GM18502 (cell line): ENCODE data around the gene SPTBN4.
"Not testable (repeated sequence)": the region's sequence is repeated elsewhere in the genome, so short reads cannot be mapped to it uniquely, and the experiment has no call there.

Experiments used
- ATAC-seq: cut with Tn5 transposase; IDR thresholded peaks from one replicate; pipeline ENCODE4 v1.9.1; 2021; ENCODE audit warnings: mild to moderate bottlenecking; ENCODE audit not compliant: unreplicated experiment, poor library complexity

Gene SPTBN4

DNA sequence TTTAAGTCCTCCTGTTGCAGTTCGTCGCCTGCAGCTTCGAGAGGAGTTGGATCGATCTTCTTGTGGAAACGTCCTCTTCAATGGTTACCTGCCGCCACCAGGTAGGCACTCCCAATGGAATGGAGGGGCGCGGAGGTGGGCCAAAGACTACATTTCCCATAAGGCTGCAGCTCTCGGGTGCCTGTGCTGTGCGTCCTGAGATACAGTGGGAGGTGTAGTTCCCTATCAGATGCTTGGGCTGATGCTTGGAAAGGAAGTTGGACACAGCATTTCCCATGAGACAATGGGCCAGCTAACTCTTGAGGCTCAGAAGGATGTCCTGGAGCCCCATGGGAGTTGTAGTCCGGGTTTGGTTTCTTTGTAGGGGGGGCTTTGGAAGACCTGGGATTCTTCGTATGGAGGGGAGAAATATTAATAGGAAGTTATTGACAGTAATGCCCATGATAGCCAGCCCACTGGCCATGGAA is 111.7 kb downstream of the SPTBN4 start:
- no peak for ATAC-seq

GRCh38 chr19:40580619-40581018 is 113.8 kb downstream of the SPTBN4 start:
- ATAC-seq, result no peak

DNA sequence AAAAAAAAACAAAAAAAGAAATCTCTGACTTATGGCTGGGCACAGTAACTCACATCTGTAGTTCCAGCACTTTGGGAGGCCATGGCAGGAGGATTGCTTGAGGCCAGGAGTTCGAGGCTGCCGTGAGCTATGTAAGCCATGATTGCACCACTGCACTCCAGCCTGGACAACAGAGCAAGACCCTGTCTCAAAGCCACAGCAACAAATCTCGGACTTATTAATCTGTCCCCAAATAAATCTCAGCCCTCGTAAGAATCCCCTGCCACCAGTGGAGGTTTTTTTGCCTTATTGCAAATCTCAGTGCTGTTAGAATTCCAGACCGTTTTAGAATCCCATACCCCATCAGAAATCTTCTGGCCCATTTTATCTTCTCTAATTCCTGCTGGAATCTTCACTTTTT is 114.7 kb downstream of the SPTBN4 start:
- ATAC-seq, result no peak

- no peak for ATAC-seq
Measured at GRCh38 chr19:40582467-40582866, 115.7 kb downstream of the SPTBN4 start.

DNA sequence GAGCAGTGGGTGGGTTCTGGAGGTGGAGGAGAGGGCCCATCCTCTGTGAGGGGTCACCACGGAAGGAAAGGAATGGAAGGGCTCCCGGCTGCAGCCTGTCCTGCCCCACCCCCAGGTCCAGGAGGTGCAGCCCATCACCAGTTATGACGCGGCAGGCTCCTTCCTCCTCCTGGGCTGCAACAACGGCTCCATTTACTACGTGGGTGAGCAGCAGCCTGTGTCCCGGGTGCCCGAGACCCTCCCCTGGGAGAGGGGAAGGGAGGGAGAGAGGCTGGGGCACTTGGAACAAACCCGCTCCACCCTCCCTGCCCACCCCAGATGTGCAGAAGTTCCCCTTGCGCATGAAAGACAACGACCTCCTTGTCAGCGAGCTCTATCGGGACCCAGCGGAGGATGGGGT is 116.5 kb downstream of the SPTBN4 start:
- ATAC-seq, result no peak

GRCh38 chr19:40584007-40584406 is 117.2 kb downstream of the SPTBN4 start:
- no peak for ATAC-seq

GRCh38 chr19:40585241-40585981 is 118.6 kb downstream of the SPTBN4 start:
- ATAC-seq, result no peak

- no peak for ATAC-seq
Measured at GRCh38 chr19:40585982-40586422, 119.2 kb downstream of the SPTBN4 start.

GRCh38 chr19:40586611-40587010 is 119.8 kb downstream of the SPTBN4 start:
- ATAC-seq, result no peak

DNA sequence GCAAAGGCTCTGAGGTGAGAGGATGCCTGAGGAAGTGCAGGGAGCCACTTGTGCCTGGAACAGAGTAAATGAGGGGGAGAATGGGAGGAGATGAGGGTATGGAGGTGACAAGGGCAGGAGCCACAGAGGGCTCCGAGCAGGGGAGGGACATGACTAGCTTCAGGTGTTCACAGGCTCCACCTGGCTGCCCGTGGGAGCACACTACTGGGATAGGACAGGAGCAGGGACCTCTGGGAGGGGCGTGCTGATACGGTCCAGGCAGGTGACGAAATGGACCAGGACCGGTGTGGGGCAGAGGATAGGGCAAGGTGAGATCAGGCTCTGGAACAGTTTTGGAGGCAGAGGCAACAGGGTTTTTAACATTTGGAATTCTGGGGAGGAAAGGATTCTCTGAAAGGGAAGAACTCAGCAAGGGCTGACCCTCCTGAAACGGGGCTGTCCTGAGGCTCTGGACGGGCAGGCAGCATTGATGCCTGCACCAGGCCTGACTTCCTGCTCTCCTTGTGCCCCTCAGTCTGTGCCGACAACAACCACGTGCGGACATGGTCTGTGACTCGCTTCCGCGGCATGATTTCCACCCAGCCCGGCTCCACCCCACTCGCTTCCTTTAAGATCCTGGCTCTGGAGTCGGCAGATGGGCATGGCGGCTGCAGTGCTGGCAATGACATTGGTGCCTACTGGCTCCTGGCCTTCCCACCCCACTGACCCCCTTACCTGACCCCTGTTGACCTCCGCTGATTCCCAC is 121.5 kb downstream of the SPTBN4 start:
- ATAC-seq, result no peak

DNA sequence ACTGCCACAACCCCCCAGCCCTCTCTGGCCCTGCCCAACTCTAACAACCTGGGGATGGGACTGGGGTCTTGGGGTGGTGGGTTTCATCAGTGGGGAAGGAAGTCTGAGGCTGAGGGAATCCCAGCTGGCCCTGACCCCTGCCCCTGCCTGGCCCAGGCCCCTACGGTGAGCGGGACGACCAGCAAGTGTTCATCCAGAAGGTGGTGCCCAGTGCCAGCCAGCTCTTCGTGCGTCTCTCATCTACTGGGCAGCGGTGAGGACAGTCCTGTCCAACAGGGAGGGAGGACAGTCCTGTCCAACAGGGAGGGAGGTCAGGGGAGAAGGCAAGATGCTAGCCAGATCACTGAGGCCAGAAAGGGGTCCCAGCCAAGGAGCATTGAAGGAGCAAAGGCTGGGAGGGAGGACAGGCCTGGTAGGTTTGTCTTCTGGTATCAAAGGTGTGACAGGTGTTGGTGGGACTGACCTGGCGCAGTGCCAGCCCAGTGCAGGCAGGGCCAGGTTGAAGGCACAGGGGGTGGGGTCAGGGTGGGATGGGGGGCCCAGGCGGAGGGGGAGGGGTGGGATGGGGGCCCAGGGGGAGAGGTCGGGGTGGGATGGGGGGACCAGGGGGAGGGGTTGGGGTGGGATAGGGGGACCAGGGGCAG is 122.2 kb downstream of the SPTBN4 start:
- no peak for ATAC-seq

DNA sequence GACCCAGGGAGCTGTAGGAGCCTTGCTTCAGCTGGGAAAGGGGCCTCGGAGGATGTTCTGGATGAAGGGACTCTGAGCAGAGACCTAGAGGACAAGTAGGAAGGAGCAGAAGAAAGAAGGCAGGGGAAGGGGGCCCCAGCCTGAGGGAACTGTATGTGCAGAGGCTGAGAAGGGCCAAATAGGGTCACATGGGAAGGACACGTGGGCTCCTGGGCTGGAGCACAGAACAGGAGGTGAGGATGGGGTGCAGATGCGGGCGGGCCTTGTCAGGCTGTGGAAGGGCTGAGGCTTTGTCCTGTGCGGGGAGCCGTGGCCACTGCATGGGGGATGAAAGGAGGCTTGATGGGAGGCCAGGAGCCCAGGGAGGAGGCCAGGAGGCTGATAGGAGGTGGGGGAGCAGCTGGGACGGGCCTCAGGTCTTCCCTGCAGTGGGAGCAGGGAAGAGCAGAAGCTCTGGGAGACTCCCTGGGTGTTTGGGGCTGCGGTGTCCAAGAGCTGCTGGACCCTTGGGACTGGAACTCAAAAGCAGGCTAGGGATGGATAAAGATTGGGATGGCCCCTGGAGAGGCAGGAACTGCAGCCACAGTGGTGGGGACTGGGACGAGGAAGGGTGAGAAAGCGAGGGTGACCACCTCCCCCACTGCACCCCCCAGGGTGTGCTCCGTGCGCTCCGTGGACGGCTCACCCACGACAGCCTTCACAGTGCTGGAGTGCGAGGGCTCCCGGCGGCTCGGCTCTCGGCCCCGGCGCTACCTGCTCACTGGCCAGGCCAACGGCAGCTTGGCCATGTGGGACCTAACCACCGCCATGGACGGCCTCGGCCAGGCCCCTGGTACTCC is 123.0 kb downstream of the SPTBN4 start:
- no peak for ATAC-seq

- no peak for ATAC-seq
Measured at GRCh38 chr19:40590464-40591265, 123.9 kb downstream of the SPTBN4 start.

- ATAC-seq, result not testable (repeated sequence)
Measured at GRCh38 chr19:40591724-40592123, 124.9 kb downstream of the SPTBN4 start.

DNA sequence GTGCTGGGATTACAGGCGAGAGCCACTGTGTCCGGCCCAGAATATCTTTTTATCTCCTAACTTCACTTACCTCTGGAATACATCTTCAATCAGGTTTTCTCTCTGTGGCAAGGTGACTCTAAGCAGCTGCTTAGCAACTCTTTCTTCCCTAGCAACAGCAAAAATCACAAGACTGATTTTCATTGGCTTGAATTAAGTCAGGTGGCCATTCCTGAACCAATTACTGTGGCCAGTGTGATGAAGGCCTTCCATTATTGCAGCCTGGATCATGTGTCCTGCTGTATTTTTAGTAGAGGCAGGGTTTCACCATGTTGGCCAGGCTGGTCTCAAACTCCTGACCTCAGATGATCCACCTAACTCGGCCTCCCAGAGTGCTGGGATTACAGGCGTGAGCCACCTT is 125.4 kb downstream of the SPTBN4 start:
- no peak for ATAC-seq

- ATAC-seq, result no peak
Measured at GRCh38 chr19:40594255-40594654, 127.5 kb downstream of the SPTBN4 start.

DNA sequence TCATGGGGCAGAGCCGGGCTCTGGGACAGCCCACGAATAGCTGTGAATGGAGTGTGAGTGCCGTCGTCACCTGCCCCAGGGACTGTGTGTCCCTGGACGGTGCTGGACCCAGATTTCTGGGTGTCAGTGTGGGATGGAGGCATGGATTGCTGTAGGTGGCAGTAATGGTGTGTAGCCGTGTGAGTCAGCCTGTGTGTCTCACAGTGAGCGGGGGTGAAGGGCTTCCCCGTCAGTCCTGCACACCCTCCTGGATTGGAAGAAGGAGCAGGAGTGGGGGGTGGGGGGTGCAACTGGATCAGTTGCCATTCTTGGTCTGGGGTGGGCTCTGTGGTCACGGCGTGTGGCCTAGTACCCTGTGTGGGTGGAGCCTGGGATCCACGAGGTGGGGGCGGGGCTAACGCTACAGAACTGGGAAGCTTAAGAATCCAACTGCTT is 127.9 kb downstream of the SPTBN4 start:
- no peak for ATAC-seq

DNA sequence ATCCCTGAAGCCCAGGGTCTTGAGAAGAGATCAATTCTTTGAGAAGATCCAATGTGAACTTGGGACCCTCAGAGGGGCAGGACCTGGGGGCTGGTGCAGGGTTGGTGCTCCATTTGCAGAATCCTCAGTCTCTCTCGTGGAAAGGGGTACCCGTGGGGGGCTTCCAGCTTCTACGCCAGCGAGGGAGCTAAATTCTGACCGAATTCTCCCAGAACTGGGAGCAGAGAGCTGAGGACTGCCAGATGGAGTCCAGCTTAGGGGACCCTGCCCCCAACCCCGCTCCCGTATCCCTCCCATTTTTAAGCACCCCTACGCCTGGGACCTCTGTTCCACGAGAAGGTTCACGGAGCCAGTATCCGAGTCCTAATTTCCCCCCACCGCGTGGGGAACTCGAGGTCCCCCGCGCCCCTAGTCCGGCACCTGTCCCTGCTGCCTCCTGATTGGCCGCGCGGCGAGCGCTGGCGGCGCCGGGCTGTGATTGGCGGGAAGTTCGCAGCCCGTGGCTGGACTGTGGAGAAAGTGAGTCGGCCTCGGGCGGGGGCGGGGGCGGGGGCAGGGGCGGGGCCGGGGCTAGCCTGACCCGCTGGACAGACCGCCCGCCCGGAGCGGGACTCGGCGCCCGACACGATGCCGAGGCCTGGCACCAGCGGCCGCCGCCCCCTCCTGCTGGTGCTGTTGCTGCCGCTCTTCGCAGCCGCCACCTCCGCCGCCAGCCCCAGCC is 130.0 kb downstream of the SPTBN4 start:
- ATAC-seq, result no peak

- no peak for ATAC-seq
Measured at GRCh38 chr19:40597329-40597838, 130.6 kb downstream of the SPTBN4 start.
